HG03565 (cell line): Measurements from ENCODE around the gene HRH1.

ENCODE experiments used
- ATAC-seq: cut with Tn5 transposase; IDR thresholded peaks from one replicate; pipeline ENCODE4 v1.9.1; 2021; ENCODE audit warnings: mild to moderate bottlenecking, moderate library complexity; ENCODE audit not compliant: unreplicated experiment

Gene HRH1

DNA sequence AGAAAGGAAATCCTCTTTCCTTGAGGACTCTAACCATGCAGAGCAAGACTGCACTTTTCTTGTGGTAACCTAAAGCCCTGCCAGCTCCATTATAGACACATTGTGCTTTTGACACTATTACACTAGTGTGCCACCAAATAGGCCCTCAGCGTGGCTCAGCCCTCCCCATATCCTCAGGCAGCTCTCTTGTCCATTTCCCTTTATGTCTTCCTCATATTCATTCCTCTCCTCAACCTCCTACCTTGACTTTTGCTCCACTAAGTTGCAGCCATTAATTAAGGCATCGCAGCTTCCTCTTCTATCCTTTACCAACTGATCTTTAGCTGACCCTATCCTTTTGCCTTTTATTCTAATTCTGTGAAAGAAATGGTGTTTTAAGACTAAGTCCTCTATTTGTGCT is 121.6 kb downstream of the HRH1 start:
- no peak for ATAC-seq

DNA sequence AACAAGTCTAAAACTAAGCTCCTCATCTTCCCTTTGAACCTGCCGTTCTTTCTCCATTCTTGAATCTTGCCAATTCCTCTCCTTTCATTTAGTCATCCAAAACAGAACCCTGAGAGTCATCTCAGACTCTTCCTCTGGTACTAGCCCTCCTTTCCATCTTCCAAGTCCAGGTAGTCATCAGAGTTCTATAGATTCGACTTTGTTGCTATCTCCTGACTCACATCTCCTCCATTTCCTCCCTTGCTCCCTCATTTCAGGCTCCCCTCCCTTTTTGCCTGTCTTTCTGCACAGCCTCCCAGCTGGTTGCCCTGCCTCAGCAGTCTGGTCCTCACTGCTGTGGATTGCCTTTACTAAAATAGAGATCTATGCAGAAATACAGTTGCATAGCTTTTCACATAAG is 122.6 kb downstream of the HRH1 start:
- no peak for ATAC-seq

DNA sequence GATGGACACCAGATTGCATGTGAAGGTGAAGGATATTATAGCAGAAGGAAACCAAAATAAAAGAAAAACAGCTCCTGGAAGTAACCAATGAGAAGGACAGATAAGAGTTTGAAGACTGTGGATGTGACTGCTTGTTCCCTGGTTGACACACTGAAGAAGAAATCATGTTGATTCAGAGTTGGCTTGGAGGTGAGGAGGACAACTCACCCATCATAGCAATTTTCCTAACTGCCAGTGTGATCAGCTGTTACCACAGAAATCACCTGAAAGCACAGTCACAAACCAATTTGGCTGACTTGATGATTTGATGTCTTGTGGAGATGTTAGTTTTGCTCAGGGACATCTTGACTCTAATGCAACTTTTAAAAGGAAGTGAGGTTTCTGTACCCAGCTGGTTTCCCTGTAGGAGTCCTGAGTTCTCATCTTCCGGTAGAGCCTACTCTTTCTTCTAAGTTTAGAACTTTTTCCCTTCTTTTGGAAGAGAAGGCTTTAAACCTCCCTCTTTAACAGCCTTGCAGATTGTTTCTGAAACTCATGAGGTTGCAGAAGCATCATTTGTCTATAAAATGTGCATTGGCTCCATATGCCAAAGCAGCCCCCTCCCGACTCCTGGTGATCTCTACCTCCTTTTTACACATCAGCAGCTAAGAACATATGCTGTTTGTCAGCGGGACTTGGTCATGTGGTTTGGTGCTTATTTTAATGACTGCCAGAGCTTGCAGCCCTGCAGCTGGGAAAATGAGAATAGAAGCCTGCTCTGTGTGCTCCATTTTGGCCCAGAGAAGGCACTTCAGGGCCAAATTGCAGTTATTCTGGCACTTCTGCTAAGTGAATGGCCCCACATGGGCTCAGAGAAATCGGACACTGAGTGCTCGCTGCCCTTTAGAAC is 128.2 kb downstream of the HRH1 start:
- ATAC-seq: no peak

DNA sequence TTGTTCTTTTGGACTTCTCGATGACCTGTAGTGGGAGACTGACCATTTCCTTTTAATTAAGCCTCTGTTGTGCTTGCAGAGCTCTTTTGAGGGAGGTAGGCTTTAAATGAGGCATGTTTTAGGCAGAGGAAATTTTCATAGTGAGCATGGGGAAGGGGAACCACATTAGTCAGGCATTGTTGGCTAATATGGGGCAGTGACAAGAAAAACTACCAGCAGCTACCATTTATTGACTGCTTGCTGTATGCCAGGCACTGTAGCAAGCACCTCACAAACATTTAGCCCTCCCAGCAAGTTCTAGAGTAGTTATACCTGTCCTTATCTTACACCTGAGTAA is 128.8 kb downstream of the HRH1 start:
- ATAC-seq: no peak

DNA sequence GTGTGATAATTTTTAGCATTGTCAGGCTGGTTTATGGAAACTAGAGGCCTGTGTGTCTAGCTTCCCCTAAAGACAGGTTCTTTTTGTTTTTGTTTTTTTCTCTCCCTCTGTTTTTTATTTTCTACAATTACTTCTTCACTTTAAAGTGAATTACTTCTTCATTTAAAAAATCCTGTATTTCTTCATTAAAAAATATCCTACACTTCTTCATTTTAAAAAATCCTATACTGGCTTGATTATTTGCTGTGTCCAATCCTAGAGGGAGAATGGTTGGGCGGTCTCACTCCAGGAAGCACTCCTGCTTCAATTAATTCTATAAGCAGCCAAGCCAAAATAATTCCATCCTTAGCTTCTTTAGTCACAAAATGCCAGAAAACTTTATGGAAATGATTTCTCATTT is 129.7 kb downstream of the HRH1 start:
- no peak for ATAC-seq

DNA sequence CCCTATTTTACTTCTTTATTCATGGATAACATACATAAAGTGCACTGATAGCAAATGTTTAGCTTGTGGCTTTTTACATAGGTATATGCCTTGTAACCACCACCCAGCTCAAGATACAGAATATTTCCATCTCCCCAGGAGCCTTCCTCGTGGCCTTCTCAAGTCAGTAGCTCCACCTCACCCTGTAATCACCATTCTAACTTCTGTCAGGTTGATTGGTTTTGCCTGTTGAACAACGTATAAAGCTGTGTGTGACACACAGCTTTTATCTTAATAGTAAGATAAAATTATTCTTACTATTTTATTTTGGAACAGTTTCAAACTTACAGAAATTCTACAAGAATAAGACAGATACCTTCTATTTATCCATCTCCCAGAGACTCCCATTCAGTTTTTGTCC is 131.2 kb downstream of the HRH1 start:
- no peak for ATAC-seq

DNA sequence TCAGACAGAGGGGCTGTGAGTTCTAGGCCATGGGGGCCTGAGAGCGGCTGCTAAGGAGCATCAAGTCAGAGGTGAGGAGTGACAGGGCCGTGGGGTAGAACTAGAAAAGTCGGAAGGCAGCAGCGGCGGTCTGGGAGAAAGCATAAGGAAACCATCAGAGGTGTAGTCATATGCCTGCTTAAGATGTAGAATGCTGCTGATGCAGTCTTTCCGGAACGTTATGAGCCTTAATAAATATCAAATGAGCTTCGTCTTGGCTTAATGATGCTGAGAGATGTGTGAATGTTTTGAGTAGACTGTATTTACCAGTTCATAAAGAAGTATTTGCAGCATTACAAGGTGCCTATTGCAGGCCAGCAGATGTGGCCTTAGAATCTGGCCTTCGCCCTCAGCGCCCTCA is 133.1 kb downstream of the HRH1 start:
- no peak for ATAC-seq

DNA sequence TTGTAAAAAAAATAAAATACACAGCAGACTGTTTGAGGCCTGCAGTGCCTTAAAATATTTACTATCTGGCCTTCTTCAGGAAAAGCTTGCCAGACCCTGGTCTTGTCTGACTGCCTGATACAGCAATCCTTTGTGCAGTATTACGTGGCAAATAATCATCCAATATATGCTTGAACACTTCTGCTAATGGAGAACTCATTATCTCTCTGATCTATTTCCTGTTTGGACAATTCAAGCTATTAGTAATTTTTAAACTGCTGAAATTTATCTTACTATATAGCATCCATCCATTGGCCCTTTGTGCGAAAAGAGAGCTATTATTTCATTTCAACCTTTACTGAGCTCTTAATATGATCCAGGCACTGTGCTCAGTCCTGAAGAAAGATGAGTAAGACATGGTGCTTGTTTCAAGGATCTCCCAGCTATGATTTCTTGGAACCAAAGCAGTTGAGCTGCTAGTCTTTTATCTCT is 133.8 kb downstream of the HRH1 start:
- no peak for ATAC-seq

DNA sequence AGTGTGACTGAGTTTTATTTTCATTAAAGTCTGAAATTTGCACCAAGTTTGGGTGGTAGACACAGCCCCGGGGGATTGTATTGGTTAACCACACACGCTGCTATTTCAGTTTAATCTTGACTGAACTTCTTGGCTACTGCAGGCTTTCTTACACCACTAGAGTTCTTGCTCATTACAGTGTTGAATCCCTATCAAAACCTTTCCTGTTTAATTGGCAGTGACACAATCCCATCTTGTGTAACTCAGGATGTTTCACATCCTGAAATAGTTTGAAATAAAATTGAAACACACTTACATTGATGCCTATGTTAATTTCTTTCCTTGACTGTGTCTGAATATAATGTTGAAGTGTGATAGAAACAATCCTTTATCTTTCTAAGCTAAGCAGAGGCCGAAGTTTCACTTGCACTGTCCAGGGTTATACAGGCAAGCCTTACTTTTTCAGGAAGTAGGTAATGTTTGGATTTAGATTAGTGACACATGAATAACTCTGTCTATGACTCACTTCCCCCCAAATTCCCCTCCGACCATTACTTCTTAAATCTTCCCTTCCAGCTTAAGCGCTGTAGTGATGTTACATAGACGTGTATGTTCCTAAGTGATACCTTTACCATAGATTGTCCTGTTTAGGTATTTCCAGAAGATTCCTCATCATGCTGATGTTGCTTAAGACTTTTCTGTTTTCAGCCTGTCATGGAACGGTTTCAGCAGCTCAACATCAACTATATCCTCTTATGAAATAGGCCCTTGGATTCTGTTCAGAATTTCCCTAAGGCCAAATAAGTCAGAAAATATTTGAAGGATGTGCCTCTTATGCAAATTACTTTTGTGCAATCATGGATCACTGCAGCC is 134.7 kb downstream of the HRH1 start:
- peak; percentile 64 for ATAC-seq

DNA sequence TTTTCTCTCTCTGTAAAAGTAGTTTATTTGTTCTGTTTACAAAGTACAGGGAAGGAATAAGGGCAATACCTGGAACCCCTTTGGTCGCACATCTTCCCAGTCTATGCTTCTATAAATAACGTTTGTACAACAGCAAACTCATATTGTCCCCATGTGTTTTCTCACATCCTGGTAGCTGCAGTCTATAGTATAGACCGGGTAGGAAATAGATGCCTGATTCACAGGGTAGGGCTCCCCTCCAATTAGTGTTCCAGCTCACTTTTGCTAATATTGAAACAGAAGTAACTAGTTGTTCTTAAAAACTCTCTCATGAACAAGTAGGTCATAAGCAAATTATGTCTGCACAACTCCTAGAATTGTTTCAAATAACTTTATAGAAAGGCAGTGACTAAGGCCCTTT is 135.6 kb downstream of the HRH1 start:
- no peak for ATAC-seq

DNA sequence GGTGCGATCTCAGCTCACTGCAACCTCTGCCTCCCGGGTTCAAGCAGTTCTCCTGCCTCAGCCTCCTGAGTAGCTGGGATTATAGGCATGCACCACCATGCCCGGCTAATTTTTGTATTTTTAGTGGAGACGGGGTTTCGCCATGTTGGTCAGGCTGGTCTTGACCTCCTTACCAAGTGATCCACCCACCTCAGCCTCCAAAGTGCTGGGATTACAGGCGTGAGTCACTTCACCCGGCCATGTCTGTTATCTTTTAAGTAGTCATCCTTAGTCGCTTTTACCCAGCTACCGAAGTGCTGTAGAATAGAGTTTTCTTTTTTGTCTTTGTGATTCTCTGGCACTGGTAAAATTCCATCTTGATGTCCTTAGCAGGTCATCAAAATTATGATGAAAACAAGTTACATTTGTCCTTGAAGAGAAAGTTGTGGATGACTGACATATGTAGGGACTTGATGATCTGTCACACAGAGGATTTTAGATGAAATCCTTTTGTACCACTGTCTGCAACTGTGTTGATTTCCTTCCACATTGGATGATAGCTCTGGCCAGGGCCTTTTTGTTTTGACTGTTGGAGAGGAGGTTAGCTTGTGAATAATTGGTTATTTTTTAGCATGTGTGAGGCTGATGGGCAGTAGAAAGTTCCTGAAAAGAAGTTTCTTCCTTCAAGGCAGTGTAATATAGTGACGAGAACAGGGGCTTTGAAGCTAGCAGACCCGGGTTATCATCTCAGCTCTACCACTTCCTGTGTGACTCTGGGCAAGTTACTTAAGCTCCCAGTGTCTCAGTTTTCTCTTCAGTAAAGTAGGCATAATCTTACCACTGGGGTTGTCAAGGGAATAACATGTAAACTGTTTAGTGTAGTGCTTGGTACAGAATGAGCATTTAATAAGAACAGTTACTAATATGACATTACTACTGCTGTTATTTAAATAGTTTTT is 136.7 kb downstream of the HRH1 start:
- ATAC-seq: no peak

DNA sequence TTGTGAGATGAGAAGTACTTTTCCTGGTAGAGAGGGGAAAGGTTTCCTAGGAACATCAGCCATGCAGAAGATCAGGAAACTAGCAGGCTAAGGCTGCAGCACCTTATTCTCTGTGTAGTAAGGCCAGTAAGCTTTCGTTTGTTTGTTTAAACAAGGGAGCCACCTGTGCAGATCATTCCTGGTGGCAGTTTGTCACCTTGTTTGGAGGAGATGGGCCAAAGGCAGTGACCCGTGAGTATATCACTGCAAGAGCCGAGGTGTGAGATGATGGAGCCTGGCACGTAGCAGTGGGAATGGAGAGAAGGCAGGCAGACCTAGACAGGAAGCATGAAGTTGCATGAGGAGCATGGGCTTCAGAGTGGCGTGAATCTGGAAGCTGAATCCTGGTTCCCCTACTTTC is 137.5 kb downstream of the HRH1 start:
- no peak for ATAC-seq

DNA sequence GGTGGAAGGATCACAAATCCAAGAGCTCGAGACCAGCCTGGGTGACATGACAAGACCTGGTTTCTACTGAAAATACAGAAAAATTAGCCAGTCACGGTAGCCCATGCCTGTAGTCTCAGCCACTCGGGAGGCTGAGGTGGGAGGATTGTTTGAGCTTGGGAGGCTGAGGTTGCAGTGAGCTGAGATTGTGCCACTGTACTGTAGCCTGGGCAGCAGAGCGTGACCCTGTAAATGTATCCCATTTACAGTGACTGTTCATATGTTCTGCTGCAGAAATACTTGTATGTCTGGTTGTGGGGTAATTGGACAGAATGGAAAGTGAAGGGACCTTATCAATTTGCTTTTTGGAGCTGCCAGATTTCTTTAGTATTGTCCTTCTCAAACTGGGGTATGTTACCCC is 142.8 kb downstream of the HRH1 start:
- no peak for ATAC-seq

DNA sequence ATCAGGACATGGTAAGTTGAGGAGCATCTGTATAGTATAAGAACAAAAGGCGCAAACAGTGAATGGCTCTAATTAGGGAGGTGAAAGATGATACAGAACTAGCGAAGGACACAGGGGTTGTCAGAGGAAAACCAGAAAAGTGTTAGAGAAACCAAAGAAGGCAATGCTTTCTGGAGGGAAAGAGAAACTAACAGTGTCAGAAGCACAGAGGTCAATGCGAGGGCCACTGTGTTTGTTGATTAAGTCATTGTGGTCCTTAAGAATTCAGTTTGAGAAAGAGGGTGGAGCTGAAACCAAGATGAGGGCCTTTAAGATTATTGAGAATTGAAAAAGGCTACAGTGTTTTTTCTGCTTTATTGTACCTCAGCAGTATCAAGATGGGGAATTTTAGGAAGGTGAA is 146.7 kb downstream of the HRH1 start:
- peak; percentile 89 for ATAC-seq

DNA sequence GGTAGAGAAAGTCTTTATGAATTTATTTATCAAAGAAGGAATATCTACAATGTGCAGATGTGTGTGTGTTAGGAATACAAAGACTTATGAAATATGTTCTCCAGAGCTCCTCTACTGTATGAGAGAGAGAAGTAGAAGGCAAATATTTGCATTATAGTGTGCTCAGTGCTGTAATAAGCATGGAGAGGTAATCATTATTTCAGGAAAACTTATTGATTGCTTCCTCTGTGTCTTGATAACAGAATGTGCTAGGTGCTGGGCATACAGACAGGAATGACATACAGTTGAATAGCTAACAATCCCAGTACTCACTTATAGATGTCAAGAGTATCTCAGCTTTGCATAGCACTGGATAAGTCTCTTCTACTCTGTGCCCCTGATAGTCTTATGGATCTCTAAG is 148.2 kb downstream of the HRH1 start:
- ATAC-seq: no peak

DNA sequence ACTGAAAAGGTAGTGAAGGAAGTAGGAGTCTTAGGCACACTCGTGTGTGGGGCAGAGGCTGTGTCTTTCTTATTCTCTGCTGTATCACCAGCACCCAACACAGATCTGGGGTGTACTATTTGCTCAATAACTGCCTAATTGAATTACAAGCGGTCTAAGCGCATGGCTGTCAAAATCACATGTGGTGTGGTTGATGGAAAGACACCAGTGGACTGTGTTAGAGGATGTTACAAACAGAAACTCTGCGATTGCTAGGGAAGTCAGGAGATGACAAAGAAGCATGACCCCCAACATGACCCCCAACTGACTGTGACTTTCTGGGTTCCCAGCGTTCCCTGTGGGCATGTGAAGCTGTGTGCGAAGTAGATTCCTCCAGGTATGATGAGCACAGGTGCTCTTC is 149.9 kb downstream of the HRH1 start:
- no peak for ATAC-seq

DNA sequence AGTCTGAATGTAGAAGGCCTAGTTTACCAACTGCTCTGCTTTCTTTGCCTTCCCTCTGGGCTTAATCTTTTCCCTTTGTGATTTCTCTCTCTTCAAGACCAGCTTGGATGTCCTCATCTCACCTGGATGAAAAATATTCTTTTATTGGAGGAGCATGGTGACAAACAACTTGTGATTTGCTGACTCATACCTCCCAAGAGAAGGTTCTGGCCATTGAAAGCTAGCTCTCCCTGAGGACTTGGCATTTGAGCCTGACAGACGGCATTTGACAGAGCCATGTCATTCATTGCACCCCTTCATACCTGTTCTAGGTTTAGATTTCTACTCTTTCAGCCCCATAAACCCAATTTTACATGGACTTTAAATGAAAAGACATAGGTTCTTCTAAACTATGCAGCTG is 151.2 kb downstream of the HRH1 start:
- no peak for ATAC-seq

DNA sequence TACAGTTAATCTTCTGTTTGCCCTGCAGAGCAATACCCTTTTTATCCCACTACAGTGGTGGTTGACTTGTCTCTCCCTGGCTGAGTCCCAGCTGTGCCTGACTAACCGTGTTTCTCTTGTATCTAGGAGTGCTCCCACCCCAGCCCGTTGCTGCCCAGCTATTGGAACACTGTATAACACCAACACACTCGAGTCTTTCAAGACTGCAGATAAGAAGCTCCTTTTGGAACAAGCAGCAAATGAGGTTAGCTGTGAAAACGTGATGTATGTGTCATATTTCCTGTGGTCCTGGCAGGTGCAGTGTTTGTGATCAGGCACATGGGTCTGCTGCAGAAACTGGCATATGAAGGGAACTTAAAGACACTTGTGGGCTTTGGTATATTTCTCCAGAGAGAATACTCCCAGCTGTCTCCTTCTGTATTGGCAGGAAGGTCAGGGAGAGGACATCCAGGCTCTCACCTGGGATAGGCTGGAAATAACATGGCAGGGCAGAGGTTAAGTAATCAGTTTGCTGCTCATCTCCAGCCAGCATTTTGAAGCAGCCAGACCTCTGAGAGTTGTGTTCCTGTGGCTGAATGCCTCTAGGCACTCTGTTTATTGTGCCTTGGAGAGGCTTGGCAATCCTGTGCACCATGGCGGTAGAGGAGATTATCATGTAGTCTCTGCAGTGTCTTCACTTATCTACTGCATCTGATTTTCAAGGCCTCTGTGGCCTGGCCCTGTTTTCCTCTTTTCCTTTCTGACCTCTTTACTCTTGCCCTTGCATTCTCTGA is 152.7 kb downstream of the HRH1 start:
- no peak for ATAC-seq

DNA sequence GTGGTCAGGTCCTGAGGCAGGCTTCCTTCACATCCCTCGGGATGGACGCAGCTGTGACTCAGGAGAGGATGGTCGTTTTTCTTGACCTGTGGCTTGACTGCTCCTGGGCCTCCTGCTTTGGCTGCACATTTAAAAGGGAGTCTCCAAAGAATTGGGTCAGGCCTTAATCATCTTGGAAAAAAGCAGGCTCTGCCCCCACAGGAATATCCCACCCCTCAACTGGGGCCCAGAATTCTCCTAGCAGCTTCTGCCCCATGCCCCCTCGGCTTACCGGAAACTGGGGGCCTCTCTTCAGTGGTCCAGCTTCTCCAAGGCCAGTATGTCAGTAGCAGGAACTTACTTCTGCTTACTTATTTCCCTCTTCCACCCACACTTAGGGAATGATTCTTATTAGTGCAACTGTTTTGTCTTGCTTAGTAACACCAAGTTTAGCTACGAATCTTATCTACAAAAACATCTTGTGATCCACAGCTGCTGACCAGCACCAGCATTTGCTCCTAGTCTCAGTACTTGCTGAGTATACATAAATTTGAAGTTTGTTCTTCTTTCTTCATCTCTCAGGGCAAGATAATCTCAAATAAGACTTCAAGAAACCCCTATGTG is 153.6 kb downstream of the HRH1 start:
- ATAC-seq: no peak

DNA sequence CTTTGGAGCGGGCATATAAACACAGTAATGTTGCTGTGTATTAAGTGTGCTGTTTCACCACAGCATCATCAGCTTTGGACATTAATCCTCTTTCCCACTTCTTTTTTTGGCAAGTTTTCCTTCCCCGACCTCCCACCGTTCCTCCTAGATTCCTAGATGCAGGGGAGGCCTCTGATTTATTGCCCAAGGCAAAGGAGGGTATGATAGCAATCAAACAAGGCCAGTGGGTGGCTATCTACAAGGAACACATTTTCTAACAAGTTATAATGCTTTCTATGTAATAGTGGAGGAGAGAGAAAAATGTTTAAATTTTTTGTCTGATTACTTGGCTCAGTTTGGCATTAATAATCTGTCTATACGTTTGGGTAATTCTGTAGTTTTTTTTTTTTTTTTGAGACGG is 156.0 kb downstream of the HRH1 start:
- ATAC-seq: no peak
